GM03348 (cell line): ENCODE measurements around the gene HMGN1.
"Not testable (repeated sequence)": the region's sequence is repeated elsewhere in the genome, so short reads cannot be mapped to it uniquely, and the experiment has no call there.

Experiments
- DNase-seq: peaks from one replicate; pipeline ENCODE4 v3.0.0; 2012; ENCODE audit warnings: low spot score

HMGN1 gene, protein sequence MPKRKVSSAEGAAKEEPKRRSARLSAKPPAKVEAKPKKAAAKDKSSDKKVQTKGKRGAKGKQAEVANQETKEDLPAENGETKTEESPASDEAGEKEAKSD

DNA sequence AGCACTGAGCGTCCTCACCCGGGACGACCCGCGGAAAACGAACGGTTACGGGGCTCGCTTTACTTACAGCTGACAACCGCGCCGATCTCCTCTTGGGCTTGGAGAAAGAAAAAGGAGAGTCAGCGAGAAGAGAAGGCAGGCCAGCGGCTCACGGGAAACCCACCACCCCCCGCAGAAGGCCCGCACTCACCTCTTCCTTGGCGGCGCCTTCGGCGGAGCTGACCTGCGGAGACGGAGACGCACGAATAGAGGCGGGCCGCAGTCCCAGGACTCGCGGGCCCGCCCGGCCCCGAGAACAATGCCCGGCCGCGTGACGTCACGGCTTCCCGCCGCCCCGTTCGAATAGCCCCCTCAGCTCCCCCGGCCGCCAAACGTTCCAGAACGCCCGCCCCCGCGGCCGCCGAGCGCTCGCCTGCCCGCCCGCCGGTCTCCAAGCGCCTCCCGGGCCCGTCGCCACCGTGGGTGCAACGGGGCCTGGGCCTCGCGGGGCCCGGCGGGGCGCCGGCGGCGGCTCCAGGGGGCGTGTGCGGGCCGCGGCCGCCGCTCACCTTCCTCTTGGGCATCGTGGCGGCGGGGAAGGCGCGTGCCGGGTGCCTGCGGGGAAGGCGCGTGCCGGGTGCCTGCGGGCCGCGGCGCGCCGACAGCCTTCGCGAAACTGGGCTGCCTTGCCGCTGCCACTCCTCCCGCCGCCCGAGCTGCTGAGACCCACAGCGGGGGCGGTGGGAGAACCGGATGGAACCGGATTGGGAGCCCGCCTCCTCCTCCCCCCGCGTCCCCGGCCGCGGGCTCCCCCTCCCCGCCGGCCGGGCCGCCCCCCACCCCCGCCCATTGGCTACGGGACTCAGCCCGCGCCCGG is at the start of gene HMGN1:
HMGN1 (minus strand) TSS at position 734 of the 856 bp plus-strand sequence; CDS start at position 563, 171 bp downstream.
- DNase-seq, result peak; percentile 83

DNA sequence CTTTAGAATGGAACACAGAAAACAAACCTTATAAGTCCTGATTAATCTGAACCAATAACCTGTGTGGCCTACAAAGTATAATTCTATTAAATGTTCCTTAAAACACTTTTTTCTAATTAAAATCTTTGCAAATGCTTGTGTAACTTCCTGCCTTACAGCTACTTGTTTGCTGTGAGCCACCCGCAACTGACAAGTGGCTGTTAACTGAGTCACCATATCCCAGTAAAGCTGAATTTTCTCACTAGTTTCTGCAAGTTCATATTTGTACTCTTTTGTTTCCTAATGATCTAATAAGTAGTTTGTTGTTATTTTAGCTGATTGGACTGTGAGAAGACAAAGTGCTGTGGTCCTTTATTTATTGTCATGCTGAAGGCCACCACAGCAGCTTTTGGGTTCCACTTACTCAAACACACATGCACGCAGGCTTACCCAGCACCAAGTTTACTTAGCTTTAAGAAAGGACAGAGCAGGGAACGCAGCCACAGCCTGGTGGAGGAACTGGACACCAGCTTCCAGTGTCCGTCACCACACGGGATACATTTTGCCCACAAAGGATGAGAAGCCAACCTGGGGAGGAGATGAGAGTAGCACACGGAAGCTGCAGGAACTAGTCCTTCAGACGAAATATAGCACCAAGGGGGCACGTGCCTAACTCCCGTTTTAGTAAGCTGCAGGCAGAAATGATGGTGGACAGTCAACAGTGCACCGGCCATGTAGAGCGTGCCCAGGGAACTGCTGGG is 48.9 kb upstream of the HMGN1 start:
- no peak for DNase-seq

DNA sequence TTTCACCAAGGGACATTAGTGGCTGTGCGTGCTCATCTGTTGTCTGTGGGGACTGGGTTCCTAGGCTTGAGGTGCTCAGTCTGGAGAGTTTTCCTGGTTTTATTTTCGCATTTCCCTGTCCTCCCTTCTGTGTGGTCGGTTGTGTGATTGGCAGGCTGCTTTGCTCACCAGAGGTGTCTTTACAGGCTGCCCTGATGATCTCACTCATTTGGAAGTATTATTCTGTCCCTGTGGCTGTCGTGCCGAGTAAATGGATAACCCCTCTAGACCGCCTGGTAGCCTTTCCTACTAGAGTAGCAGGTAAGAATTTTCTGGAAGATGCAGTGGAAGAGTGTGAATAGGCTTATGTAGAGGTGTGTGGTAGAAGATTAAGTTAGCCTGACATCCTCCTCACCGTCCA is 44.1 kb upstream of the HMGN1 start:
- no peak for DNase-seq

DNA sequence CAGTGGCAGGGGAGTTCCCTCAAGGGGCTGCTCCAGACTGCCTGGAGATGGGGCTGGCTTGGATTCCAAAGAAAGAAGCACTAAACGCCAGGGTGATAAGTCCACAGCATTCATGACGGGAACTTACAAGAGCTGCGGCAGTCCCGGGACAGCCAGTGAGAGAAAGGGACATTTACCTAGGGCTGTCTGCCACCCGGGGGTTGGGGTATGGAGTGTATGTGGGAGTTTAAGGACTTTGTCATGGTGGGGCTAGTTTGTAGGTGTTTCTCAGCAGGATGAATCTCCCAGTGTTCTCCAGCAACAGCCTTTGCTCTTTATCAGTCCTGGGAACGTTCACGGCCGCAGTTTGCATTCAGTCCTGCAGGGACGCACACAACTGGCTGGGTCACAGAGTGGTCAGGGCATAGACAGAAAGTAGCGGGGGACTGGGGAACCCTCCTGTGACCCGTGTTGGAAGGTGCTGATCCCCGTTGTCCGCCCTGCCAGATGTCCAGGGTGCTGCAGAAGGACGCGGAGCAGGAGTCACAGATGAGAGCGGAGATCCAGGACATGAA is 41.4 kb upstream of the HMGN1 start:
- no peak for DNase-seq

DNA sequence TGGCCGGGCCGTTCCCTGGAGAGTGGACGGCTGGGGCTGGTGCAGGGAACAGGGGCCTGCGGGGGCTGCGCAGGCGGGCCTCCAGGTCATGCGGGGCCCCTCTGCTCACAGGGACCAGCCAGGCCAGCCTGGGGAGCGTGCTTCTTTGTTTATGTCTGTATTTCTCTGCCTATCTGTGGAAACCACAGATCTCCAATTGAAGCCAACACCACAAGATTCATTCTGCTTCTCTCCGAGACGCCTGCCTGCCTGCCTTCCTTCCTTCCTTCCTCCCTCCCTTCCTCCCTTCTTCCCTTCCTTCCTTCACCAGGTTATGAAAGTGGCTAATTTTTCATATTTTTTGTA is 39.9 kb upstream of the HMGN1 start:
- no peak for DNase-seq

DNA sequence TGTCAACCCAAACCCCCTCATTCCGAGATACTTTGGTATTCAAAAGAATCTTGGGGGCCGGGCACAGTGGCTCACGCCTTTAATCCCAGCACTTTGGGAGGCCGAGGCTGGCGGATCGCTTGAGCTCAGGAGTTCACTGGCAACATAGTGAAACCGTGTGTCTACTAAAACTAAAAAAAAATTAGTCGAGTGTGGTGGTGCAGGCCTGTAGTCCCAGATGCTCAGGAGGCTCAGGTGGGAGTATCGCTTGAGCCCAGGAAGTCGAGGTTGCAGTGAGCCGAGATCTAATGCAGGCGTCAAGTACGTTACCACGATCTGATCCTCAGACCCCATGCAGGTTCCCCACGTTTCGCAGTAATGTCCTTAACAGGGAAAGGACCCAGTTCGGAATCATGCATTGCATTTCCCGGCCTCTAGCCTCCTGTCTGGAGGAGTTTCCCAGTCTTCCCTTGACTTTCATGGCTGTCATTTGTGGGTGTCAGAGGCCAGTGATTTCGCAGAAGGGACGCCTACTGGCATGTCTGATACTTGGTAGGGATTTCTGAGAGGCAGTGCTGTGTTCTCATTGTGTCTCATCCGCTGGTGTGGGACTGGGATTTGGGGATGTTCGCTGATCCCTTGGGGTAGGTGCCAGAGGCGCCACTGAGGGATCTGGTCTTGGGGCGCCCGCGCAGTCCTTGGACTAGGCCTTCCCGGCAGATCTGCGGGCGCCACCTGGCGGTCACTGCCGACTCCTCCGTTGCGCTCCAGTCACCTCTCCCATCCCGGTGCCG is 39.3 kb upstream of the HMGN1 start:
- DNase-seq, result peak; percentile 95

DNA sequence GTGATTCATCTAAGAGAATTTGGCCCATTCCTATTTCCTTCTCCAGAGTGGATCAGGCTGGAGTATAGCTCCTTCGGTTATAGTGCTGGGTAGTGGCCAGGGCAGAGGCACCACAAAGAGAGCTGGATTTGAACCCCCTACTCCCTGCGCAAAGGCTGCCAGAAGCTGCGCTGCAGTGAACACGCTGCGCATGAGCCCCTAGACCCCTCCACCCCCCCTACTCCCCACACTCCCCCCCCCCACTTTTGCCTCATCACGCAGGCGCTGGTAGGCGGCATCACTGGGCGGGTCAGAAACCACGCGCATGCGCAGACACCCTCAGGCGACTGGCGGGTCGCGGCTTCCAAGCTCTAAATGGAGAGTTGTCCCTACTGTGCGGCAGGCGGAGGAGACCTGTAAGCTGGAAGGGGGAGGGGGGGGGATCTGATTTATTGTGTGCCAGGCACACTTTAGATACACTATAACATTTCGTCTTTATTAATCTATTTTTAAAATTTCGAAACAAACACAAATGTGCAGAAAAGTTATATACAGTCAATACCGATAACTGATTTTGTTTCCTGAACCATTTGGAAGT is 38.7 kb upstream of the HMGN1 start:
- DNase-seq, result peak; percentile 98

DNA sequence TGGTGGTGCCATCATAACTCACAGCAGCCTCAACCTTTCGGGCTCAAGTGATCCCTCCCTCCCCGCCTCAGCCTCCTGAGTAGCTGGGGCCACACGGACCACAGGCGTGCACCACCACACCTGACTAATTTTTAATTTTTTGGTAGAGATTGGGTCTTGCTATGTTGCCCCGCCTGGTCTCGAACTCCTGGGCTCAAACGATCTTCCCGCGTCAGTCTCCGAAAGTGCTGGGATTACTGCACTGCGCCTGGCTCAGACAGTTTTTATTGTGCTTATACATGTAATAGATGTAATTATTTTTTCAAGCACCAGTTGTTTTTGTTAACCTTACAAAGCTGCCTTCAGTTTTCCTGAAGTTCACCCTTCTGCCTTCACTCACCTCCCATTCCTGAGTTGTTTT is 38.0 kb upstream of the HMGN1 start:
- no peak for DNase-seq

DNA sequence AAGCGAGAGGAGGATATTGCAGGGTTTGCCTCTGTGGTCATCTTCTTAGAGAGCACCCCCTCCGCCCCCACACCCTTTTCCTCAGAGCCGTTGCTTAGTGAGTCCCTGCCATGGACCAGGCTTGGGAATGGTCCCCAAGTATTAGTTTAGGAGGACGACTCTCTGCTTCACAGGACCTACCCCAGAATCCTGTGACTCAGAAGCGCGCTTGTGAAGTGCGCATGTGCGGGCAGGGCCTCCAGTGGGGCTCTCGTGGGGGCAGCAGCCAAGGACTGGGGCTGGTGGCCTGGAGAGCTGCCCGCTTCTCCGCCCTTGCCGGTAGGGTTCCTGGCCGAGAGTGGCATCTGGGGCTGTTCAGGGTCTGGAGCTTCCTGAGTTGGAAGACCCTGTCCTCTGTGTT is 37.3 kb upstream of the HMGN1 start:
- no peak for DNase-seq

DNA sequence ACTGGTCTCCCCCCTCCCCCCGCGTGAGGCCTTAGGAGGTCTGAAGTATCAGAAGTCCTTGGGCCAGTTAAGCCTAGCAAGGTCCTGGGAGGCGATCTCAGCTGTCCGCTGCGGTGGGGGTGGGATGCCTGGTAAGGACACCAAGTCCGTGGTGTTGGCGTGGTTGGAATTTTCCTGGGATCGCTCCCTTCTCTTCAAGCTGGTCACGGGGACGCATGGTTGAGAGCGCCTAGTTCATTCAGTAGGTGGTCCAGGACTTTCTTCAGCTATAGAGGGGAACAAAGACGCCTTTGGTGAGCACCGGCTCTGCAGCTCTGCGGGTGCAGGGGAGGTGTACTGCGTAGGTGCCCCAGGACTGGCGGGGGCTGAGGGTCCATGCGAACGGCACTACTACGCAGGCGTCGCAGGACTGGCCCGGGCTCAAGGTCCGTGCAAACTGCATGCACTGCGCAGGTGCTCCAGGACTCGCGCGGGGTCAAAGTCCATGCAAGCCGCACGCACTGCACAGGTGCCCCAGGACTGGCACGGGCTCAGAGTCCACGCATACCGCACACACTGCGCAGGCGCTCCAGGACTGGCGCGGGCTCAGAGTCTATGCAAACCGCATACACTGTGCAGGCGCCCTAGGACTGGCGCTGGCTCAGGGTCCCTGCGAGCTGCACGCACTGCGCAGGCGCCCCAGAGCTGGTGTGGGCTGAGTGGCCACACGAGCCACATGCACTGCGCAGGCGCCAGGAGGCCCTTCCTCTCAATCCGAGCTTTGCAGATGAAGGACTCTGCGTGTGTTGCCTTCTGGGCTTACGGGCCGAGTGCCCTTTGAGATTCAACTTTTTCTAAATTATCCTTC is 36.6 kb upstream of the HMGN1 start:
- peak; percentile 93 for DNase-seq

DNA sequence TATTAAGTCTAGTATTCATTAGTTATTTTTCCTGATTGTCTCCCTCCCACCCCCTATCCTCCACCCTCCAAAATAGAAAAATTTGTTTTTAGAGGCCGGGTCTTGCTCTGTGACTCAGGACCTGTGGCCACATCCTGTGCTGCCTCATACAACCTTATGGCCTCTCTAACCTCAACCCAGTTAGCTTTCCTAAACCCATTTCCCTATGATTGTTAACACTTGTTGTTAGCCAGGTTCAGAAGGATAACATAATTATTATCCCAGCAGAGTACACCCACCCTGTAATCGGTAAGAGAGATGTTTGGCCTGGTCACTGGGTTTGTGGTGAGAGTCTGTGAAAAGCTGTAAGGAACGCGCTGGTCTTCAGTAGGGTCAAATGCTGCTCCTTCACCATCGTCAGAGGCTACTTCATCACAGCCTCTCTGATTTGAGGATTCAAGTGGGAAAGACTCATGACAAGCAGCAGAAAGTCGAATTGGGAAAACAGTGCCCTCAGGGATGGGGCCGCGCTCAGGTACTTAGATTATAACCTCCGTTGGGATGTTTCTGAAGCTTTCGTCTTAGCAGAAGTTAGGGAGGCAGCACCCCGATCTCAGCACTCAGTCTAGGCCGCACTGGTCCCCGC is 35.9 kb upstream of the HMGN1 start:
- DNase-seq, result no peak

DNA sequence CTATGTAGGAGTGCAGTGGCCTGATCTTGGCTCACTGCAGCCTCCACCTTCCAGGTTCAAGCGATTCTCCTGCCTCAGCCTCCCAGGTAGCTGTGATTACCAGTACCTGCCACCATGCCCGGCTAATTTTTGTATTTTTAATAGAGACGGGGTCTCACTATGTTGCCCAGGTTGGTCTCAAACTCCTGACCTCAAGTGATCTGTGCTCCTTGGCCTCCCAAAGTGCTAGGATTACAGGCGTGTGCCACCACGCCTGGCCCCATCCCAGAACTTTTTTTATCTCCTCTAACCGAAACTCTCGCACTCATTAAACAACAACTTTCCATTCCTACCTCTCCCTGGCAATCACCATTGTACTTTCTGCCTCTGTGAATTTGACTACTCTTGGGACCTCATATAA is 33.2 kb upstream of the HMGN1 start:
- DNase-seq, result not testable (repeated sequence)

DNA sequence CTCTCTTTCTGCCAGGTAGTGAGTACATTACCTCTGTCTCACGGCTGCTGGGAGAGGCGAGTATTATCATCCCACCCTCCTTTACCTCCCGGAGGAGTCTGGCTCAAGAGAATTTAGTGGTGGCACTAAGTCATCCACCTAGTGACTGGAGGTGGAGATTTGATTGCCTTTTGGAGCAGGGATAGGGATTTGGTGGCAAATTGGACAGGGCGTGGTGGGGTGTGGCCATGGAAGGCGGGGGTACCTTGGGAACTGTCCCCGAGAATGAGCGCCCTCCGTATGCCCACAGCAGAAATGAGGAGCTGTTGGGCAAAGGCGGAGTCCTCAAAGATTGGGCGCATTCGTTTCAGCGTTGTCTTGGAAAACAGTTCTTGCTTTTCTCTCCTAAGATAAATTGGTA is 32.1 kb upstream of the HMGN1 start:
- DNase-seq, result no peak

DNA sequence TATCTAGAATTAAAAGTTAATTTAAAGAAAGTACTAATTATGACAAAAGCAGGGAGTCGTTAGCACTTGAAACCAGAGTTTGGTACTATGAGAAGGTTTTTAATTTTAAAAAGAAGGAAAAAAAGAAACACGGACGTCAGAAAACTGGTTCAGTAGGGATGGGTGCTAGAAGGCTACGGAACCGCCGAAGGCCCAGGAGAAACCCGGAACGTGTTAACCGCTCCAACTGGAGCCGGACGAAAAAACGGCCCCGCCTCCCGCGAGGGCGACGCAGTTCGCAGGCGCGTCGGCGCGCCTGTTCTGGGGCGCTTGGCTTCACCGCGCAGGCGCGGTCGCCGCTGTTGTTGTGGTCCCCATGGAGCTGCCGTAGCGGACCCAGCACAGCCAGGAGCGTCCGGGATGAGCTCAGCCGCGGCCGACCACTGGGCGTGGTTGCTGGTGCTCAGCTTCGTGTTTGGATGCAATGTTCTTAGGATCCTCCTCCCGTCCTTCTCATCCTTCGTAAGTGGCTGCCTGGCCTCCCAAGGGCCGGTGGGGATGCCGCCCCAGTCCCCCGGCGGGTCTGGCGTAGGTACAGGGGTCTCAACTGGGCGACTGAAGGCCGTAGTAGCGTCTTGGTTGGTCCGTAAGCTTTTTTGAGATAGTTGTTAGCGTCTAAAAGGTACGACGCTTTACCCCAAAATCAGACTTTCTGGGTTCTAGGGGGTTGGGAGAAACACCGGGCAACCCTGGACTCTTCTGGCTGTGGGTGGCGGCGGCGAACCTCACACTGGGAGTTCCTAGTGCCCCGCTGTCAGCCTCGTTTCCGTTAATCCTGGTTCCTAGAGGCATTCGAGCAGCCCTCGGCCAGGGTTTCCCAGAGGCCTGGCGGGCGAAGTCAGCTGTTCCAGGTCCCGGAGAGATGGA is 31.4 kb upstream of the HMGN1 start:
- peak; percentile 98 for DNase-seq

DNA sequence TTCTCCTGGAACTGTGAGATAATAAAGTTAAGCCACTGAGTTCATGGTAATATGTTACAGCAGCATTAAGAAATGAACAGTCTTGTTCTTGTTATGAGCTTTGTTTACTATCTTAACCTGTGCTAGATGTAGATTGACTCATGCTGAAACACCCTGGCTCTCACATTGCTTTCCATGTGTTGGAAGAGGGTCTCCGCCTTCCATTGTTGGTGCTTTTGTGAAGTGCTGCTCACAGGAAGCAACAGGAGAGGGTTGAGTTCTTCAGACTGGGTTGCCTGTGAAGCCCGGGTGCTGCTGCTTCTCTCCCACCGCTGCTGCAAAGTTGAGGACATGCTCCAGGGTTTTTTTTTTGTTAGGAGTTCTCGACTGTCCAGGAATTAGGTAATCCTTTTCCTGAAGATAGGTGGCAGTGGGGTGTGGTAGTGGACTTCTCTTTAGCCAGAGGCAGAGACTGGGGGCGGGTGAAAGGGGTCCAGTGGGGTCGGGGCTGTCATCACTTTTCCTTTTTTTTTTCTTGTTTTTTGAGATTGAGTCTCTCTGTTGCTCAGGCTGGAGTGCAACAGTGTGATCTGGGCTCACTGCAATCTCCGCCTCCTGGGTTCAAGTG is 28.7 kb upstream of the HMGN1 start:
- no peak for DNase-seq

DNA sequence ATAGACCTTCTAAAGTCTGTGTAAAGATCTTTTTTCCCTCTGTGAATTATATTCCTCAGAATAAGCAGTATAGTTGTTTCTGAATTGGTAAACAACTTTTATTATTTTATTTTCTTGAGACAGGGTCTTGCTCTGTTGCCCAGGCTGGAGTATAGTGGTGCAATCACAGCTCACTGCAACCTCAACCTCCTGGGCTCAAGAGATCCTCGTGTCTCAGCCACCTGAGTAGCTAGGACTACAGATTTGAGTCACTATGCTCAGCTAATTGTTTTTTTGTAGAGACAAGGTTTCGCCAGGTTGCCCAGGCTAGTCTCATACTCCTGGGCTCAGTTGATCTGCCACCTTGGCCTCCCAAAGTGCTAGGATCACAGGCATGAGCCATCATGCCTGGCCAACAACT is 26.6 kb upstream of the HMGN1 start:
- DNase-seq, result no peak

DNA sequence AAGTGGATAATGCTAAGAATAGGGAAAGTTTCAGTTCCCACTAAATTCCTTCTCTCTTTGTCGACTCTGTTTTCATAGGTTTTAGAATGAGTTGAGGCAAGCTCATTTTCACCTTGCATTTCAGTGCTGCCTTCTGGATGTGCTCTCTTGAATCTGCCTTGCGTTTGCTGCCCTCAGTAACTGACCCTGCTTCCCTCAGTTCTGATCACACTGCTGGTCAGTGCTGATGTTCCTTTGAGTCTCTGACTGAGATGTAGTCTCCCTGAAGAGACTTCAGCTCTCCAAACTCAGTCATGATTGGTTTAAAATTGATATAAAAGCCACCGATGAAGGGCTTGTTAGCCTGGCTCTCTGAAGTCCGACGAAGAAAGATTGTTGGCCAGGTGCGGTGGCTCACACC is 25.2 kb upstream of the HMGN1 start:
- no peak for DNase-seq

DNA sequence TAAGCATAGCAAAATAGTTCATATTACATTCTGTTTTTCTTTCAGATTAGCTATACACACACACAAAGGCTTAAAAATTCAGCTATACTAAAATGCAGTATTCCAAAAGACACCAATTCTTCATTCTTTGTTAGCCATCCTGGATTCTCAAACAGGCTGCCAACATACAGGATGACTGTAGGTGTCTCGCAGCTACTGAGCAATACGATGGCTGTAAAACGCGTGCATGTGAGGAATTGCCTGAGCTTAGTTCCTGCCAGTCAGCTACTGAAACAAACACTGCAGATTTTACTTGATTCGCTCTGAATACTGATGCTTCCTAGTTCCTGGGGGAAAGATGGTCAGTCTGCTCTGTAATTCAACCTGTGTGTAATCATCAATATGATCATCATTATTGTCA is 24.7 kb upstream of the HMGN1 start:
- DNase-seq, result peak; percentile 21

DNA sequence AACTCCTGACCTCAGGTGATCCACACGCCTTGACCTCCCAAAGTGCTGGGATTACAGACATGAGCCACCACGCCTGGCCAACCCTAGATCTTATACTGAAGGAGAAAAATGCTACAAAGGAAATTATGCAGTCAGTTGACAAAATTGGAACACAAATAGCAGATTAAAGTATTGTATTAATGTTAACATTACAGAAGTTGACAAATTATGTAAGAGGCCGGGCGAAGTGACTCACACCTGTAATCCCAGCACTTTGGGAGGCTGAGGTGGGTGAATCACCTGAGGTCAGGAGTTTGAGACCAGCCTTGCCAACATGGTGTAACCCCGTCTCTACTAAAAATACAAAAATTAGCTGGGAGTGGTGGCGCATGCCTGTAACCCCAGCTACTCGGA is 21.0 kb upstream of the HMGN1 start:
- not testable (repeated sequence) for DNase-seq
